Neural cell (in vitro differentiated cells): Measurements from ENCODE around the gene ZNF597. TPM values are rescaled to one million over a fixed set of nuclear protein-coding genes. Genes with fewer than 3 reads are reported as not detected.

Experiments
- H2AFZ ChIP-seq: fragments of 200-600, 300-800 bp; sonication (generic), shearing (Covaris generic); 2 replicates; pipeline ENCODE4 v1.6.0; 2014; ENCODE audit warnings: low read depth, mild to moderate bottlenecking, antibody characterized with exemption, low read length, moderate library complexity
- H3F3A ChIP-seq: fragments of 200-600 bp; shearing (Covaris generic); 2 replicates; pipeline ENCODE4 v1.6.1; 2016; ENCODE audit warnings: mild to moderate bottlenecking, moderate library complexity, mixed read lengths, antibody characterized with exemption, low read length; ENCODE audit not compliant: insufficient read depth, poor library complexity, severe bottlenecking
- H3K27ac ChIP-seq: fragments of 200-600, 300-800 bp; sonication (generic), shearing (Covaris generic); 2 replicates; pipeline ENCODE4 v1.5.1; 2014; ENCODE audit warnings: mild to moderate bottlenecking, low read length, moderate library complexity
- H3K27me3 ChIP-seq: fragments of 300-800, 200-600 bp; sonication (generic), shearing (Covaris generic); 2 replicates; pipeline ENCODE4 v1.6.0; 2014; ENCODE audit warnings: mild to moderate bottlenecking, low read depth, low read length, moderate library complexity; ENCODE audit not compliant: insufficient read depth
- H3K36me3 ChIP-seq: fragments of 300-800, 200-600 bp; sonication (generic), shearing (Covaris generic); 2 replicates; pipeline ENCODE4 v1.5.1; 2014; ENCODE audit warnings: mild to moderate bottlenecking, antibody characterized with exemption, low read length, moderate library complexity; ENCODE audit not compliant: insufficient read depth
- H3K4me2 ChIP-seq: fragments of 300-800, 200-600 bp; sonication (generic), shearing (Covaris generic); 2 replicates; pipeline ENCODE4 v1.6.0; 2014; ENCODE audit warnings: mild to moderate bottlenecking, low read length
- H3K4me3 ChIP-seq: fragments of 300-800, 200-600 bp; sonication (generic), shearing (Covaris generic); 2 replicates; pipeline ENCODE4 v1.5.1; 2014; ENCODE audit warnings: mild to moderate bottlenecking, low read length, moderate library complexity
- H3K79me2 ChIP-seq: fragments of 200-600 bp; shearing (Covaris generic); replicated peaks from 2 replicates; pipeline ENCODE4 v1.6.0; 2014; ENCODE audit warnings: mild to moderate bottlenecking, low read length, moderate library complexity; ENCODE audit not compliant: insufficient read depth
- H3K9ac ChIP-seq: fragments of 300-800, 200-600 bp; sonication (generic), shearing (Covaris generic); 2 replicates; pipeline ENCODE4 v1.6.1; 2016; ENCODE audit warnings: mild to moderate bottlenecking, low read length, mixed read lengths
- H3K9me2 ChIP-seq: fragments of 200-600 bp; shearing (Covaris generic); 2 replicates; pipeline ENCODE4 v1.6.1; 2016; ENCODE audit warnings: mild to moderate bottlenecking, low read length, mixed read lengths; ENCODE audit not compliant: insufficient read depth
- H3K9me3 ChIP-seq: fragments of 200-600, 300-800 bp; sonication (generic), shearing (Covaris generic); 2 replicates; pipeline ENCODE4 v1.6.1; 2016; ENCODE audit warnings: mild to moderate bottlenecking, mixed run types, low read length, moderate library complexity, mixed read lengths
- H4K20me1 ChIP-seq: fragments of 200-600 bp; shearing (Covaris generic); 2 replicates; pipeline ENCODE4 v1.6.1; 2016; ENCODE audit warnings: mild to moderate bottlenecking, mixed run types; ENCODE audit not compliant: insufficient read depth
- CTCF ChIP-seq: fragments of 450-650 bp; IDR thresholded peaks from 2 replicates; pipeline ENCODE4 v1.5.1; 2014; ENCODE audit warnings: antibody characterized with exemption, mild to moderate bottlenecking, moderate library complexity; ENCODE audit not compliant: poor library complexity, severe bottlenecking
- EP300 ChIP-seq: fragments of 450-650 bp; conservative IDR thresholded peaks from 2 replicates; pipeline ENCODE4 v1.6.1; 2014; ENCODE audit warnings: antibody characterized with exemption, mild to moderate bottlenecking, moderate library complexity; ENCODE audit not compliant: poor library complexity, severe bottlenecking
- EZH2 ChIP-seq: fragments of 200-600, 300-800 bp; shearing (Covaris generic), sonication (generic); IDR thresholded peaks from 2 replicates; pipeline ENCODE4 v1.6.1; 2014; ENCODE audit warnings: antibody characterized with exemption, low read length, borderline replicate concordance, mild to moderate bottlenecking; ENCODE audit not compliant: insufficient read depth, poor library complexity, severe bottlenecking
- MXI1 ChIP-seq: fragments of 450-650 bp; conservative IDR thresholded peaks from 2 replicates; pipeline ENCODE4 v1.6.1; 2014; ENCODE audit warnings: antibody characterized with exemption, mild to moderate bottlenecking; ENCODE audit not compliant: poor library complexity, severe bottlenecking
- POLR2AphosphoS5 ChIP-seq: IDR thresholded peaks from 2 replicates; pipeline ENCODE4 v1.6.1; 2012
- RAD21 ChIP-seq: fragments of 450-650 bp; conservative IDR thresholded peaks from 2 replicates; pipeline ENCODE4 v1.6.1; 2014; ENCODE audit warnings: antibody characterized with exemption, mild to moderate bottlenecking, moderate library complexity
- REST ChIP-seq: IDR thresholded peaks from 2 replicates; pipeline ENCODE4 v1.6.1; 2012; ENCODE audit warnings: borderline replicate concordance
- SMC3 ChIP-seq: fragments of 450-650 bp; conservative IDR thresholded peaks from 2 replicates; pipeline ENCODE4 v1.6.1; 2014; ENCODE audit warnings: antibody characterized with exemption, mild to moderate bottlenecking, moderate library complexity; ENCODE audit not compliant: poor library complexity
- TAF1 ChIP-seq: IDR thresholded peaks from 2 replicates; pipeline ENCODE4 v1.6.1; 2012; ENCODE audit warnings: low read depth
- polyA plus RNA-seq: library from polyadenylated mRNA; depleted of rRNA; stranded (reverse); fragments of >200 nt; gene quantifications from 2 replicates; pipeline ENCODE4 v1.2.3, GENCODE V29; 2014

The ZNF597 gene
- polyA plus RNA-seq, 1 donor from 2014 or later, result 2.0 TPM

- Histone ChIP-seq H3K27me3 (no peaks in the 10 kb centered on the region), H3F3A (no peaks in the 10 kb centered on the region), H3K79me2 (peaks cover 14% of the 10 kb centered on the region), H3K9me2 (no peaks in the 10 kb centered on the region), H4K20me1 (no peaks in the 10 kb centered on the region), H3K9ac (no peak overlapping the region), H3K4me3 (no peak overlapping the region), H3K4me2 (no peak overlapping the region), H3K36me3 (no peaks in the 10 kb centered on the region), H3K9me3 (no peaks in the 10 kb centered on the region), H2AFZ (no peak overlapping the region), H3K27ac (no peak overlapping the region)
- TF ChIP-seq CTCF (no peak), TAF1 (no peak), RAD21 (no peak), POLR2AphosphoS5 (no peak), MXI1 (no peak), REST (no peak), EZH2 (no peak), EP300 (no peak), SMC3 (no peak)
These were observed 27.4 kb upstream of the ZNF597 start for GRCh38 chr16:3470723-3471122.

- no peak overlapping the region for H2AFZ ChIP-seq
- no peaks in the 10 kb centered on the region for H3K27me3 ChIP-seq
- no peak overlapping the region for H3K4me2 ChIP-seq
- no peaks in the 10 kb centered on the region for H4K20me1 ChIP-seq
- TF ChIP-seq EP300 (no peak), EZH2 (no peak), TAF1 (no peak), REST (no peak), POLR2AphosphoS5 (no peak), RAD21 (no peak), SMC3 (no peak), MXI1 (no peak), CTCF (no peak)
- no peaks in the 10 kb centered on the region for H3F3A ChIP-seq
- H3K27ac ChIP-seq, result no peak overlapping the region
- no peaks in the 10 kb centered on the region for H3K9me2 ChIP-seq
- no peak overlapping the region for H3K9ac ChIP-seq
- H3K9me3 ChIP-seq, result no peaks in the 10 kb centered on the region
- H3K79me2 ChIP-seq, result peaks cover 22% of the 10 kb centered on the region
- no peaks in the 10 kb centered on the region for H3K36me3 ChIP-seq
- H3K4me3 ChIP-seq, result no peak overlapping the region
These were observed 26.4 kb upstream of the ZNF597 start for GRCh38 chr16:3469736-3470135.
